ENCODE measurements around the gene PKN2.

Gene PKN2

GRCh38 chr1:88751714-88752113 lies 67.6 kb downstream of the PKN2 start:
- DNase-seq (ENCODE audit: extremely low spot score), result no peak
- ChIA-PET POLR2A (no interaction called here), CTCF (no interaction called here)
- TF ChIP-seq SP1 (IDR thresholded peaks at IDR 0.05), result no peak
- no peak for TF ChIP-seq LEF1 (IDR thresholded peaks at IDR 0.05; ENCODE audit: borderline replicate concordance)

GRCh38 chr1:88753506-88753905 lies 69.4 kb downstream of the PKN2 start:
- no peak for DNase-seq (ENCODE audit: extremely low spot score)
- TF ChIP-seq PKNOX1 (IDR thresholded peaks at IDR 0.05) (no peak), SP1 (IDR thresholded peaks at IDR 0.05) (no peak), ARNT (IDR thresholded peaks at IDR 0.05) (no peak), NFRKB (IDR thresholded peaks at IDR 0.05) (no peak)
- ChIA-PET CTCF (no interaction called here), POLR2A (no interaction called here)

GRCh38 chr1:88763649-88764406 lies 79.8 kb downstream of the PKN2 start:
- TF ChIP-seq ZNF384 (IDR thresholded peaks at IDR 0.05) (no peak), ARNT (IDR thresholded peaks at IDR 0.05) (no peak), BHLHE40 (IDR thresholded peaks at IDR 0.05; ENCODE audit: borderline replicate concordance) (no peak), TARDBP (IDR thresholded peaks at IDR 0.05) (no peak), CTBP1 (IDR thresholded peaks at IDR 0.05; ENCODE audit: borderline replicate concordance) (no peak), PKNOX1 (IDR thresholded peaks at IDR 0.05) (no peak), ELF4 (IDR thresholded peaks at IDR 0.05) (no peak), NFRKB (IDR thresholded peaks at IDR 0.05) (no peak), SP1 (IDR thresholded peaks at IDR 0.05) (no peak), FOXM1 (IDR thresholded peaks at IDR 0.05; ENCODE audit: borderline replicate concordance) (no peak), FOXA1 (IDR thresholded peaks at IDR 0.05) (no peak), SUZ12 (IDR thresholded peaks at IDR 0.05) (no peak), LEF1 (IDR thresholded peaks at IDR 0.05; ENCODE audit: borderline replicate concordance) (no peak)
- DNase-seq (ENCODE audit: extremely low spot score), result no peak
- ChIA-PET POLR2A (no interaction called here), CTCF (interaction anchor here (0.7 kb wide), 1 partner anchor 154 kb away, joined by 8 read pairs; no protein-coding TSS in a partner anchor)

- ChIA-PET POLR2A (no interaction called here), CTCF (no interaction called here)
- DNase-seq (ENCODE audit: extremely low spot score), result no peak
- TF ChIP-seq FOXK2 (IDR thresholded peaks at IDR 0.05) (no peak), ELF4 (IDR thresholded peaks at IDR 0.05) (no peak), BHLHE40 (IDR thresholded peaks at IDR 0.05; ENCODE audit: borderline replicate concordance) (no peak), HDGF (IDR thresholded peaks at IDR 0.05; ENCODE audit: borderline replicate concordance) (no peak), FOXM1 (IDR thresholded peaks at IDR 0.05; ENCODE audit: borderline replicate concordance) (no peak), CTBP1 (IDR thresholded peaks at IDR 0.05; ENCODE audit: borderline replicate concordance) (no peak), SUZ12 (IDR thresholded peaks at IDR 0.05) (no peak), PKNOX1 (IDR thresholded peaks at IDR 0.05) (no peak), SP1 (IDR thresholded peaks at IDR 0.05) (no peak), FOXA1 (IDR thresholded peaks at IDR 0.05) (no peak), ARNT (IDR thresholded peaks at IDR 0.05) (no peak), L3MBTL2 (conservative IDR thresholded peaks at IDR 0.05) (no peak), ZNF384 (IDR thresholded peaks at IDR 0.05) (no peak), NFRKB (IDR thresholded peaks at IDR 0.05) (no peak), TARDBP (IDR thresholded peaks at IDR 0.05) (no peak)
These were observed 84.1 kb downstream of the PKN2 start for GRCh38 chr1:88768187-88768586.

- CTCF ChIA-PET, result no interaction called here
- no peak for DNase-seq (ENCODE audit: extremely low spot score)
- POLR2A ChIA-PET, result no interaction called here
- TF ChIP-seq FOXM1 (IDR thresholded peaks at IDR 0.05; ENCODE audit: borderline replicate concordance) (no peak), ARNT (IDR thresholded peaks at IDR 0.05) (no peak), NFRKB (IDR thresholded peaks at IDR 0.05) (no peak), PKNOX1 (IDR thresholded peaks at IDR 0.05) (no peak), L3MBTL2 (conservative IDR thresholded peaks at IDR 0.05) (no peak), HDGF (IDR thresholded peaks at IDR 0.05; ENCODE audit: borderline replicate concordance) (no peak), LEF1 (IDR thresholded peaks at IDR 0.05; ENCODE audit: borderline replicate concordance) (no peak)
These were observed 84.7 kb downstream of the PKN2 start for GRCh38 chr1:88768816-88769215.

GRCh38 chr1:88773540-88774150 lies 89.6 kb downstream of the PKN2 start:
- CTCF ChIA-PET, result no interaction called here
- DNase-seq (ENCODE audit: extremely low spot score), result no peak
- no peak for TF ChIP-seq SUZ12 (IDR thresholded peaks at IDR 0.05)
- no peak for TF ChIP-seq LEF1 (IDR thresholded peaks at IDR 0.05; ENCODE audit: borderline replicate concordance)
- POLR2A ChIA-PET, result no interaction called here
